A673 (cell line): ENCODE data around the gene PPARG.

Experiments
- CTCF ChIP-seq: fragments of 300-800, 200-600 bp; sonication (generic); conservative IDR thresholded peaks from 2 replicates; pipeline ENCODE4 v1.5.1; 2017; ENCODE audit warnings: low read depth, mild to moderate bottlenecking, antibody characterized with exemption, low read length, moderate library complexity, mixed read lengths
- EZH2 ChIP-seq: fragments of 200-600 bp; sonication (generic); IDR thresholded peaks from 2 replicates; pipeline ENCODE4 v1.6.1; 2017; ENCODE audit warnings: borderline replicate concordance, low read depth, mild to moderate bottlenecking, mixed read lengths, antibody characterized with exemption, low read length; ENCODE audit not compliant: poor library complexity, severe bottlenecking

GRCh38 chr3:12383218-12383617, 94.3 kb downstream of the PPARG start:
- TF ChIP-seq CTCF (no peak), EZH2 (no peak)
